Tibial nerve (tissue), 4 donors: Measurements from ENCODE around the gene GALNT14.

Experiments
- CTCF ChIP-seq, 5 experiments: fragments of 200-600 bp in 3 of 5; fragments of 450-650 bp in 2 of 5; sonication (generic) in 3 of 5; IDR thresholded peaks; one replicate each; pipeline ENCODE4 v1.5.1; 2016 to 2019; ENCODE audit warnings: antibody characterized with exemption in 5 of 5, mild to moderate bottlenecking in 3 of 5, moderate library complexity in 2 of 5
- EP300 ChIP-seq, 2 donors: sonication (generic); formaldehyde crosslinking; IDR thresholded peaks; one replicate each; pipeline ENCODE4 v1.6.1; 2017; ENCODE audit warnings: antibody characterized with exemption in 2 of 2, mild to moderate bottlenecking in 1 of 2
- POLR2A ChIP-seq, 2 donors: fragments of 450-650 bp; IDR thresholded peaks; one replicate each; pipeline ENCODE4 v1.6.1; 2017; ENCODE audit warnings: antibody characterized with exemption in 2 of 2, mild to moderate bottlenecking in 2 of 2, moderate library complexity in 2 of 2

- TF ChIP-seq CTCF (IDR thresholded peaks at IDR 0.05) (no peak), EP300 (IDR thresholded peaks at IDR 0.05) (no peak), POLR2A (IDR thresholded peaks at IDR 0.05) (no peak)
Observed at GRCh38 chr2:31004257-31004656, 134.0 kb downstream of the GALNT14 start.
